Fibroblast of skin of back (primary cell): Measurements from ENCODE around the gene TRABD.

ENCODE experiments used
- DNase-seq: peaks from one replicate; pipeline ENCODE4 v3.0.0-alpha.2; 2013

The TRABD gene

GRCh38 chr22:50219800-50220602 is 34.3 kb downstream of the TRABD start:
- DNase-seq: no peak

- no peak for DNase-seq
Measured at GRCh38 chr22:50220603-50221409, 35.1 kb downstream of the TRABD start.

GRCh38 chr22:50221410-50222300 is 35.9 kb downstream of the TRABD start:
- no peak for DNase-seq

- no peak for DNase-seq
Measured at GRCh38 chr22:50222508-50222907, 36.8 kb downstream of the TRABD start.

- DNase-seq: no peak
Measured at GRCh38 chr22:50224071-50224470, 38.4 kb downstream of the TRABD start.

- no peak for DNase-seq
Measured at GRCh38 chr22:50225200-50225969, 39.7 kb downstream of the TRABD start.

- no peak for DNase-seq
Measured at GRCh38 chr22:50226063-50226874, 40.6 kb downstream of the TRABD start.

GRCh38 chr22:50226875-50227165 is 41.1 kb downstream of the TRABD start:
- DNase-seq: no peak

- no peak for DNase-seq
Measured at GRCh38 chr22:50227579-50228215, 42.0 kb downstream of the TRABD start.

- DNase-seq: no peak
Measured at GRCh38 chr22:50228366-50228765, 42.7 kb downstream of the TRABD start.

GRCh38 chr22:50229370-50229769 is 43.7 kb downstream of the TRABD start:
- DNase-seq: no peak

GRCh38 chr22:50232481-50233151 is 46.9 kb downstream of the TRABD start:
- DNase-seq: no peak

- no peak for DNase-seq
Measured at GRCh38 chr22:50233223-50233622, 47.5 kb downstream of the TRABD start.

- peak; percentile 16 for DNase-seq
Measured at GRCh38 chr22:50236731-50237409, 51.2 kb downstream of the TRABD start.

GRCh38 chr22:50238755-50239154 is 53.0 kb downstream of the TRABD start:
- DNase-seq: no peak

GRCh38 chr22:50242406-50242949 is 56.8 kb downstream of the TRABD start:
- no peak for DNase-seq

- DNase-seq: no peak
Measured at GRCh38 chr22:50243685-50244419, 58.1 kb downstream of the TRABD start.

GRCh38 chr22:50244420-50245213 is 58.9 kb downstream of the TRABD start, which contains the start of gene TUBGCP6:
Gene TUBGCP6, minus strand, starts transcription at chr22:50245023. Its CDS starts 564 bp downstream, at chr22:50244459.
- peak; percentile 93 for DNase-seq
